ENCODE data around the gene FAM180A. TPM values are rescaled to one million over a fixed set of nuclear protein-coding genes. Genes with fewer than 3 reads are reported as not detected.

FAM180A gene
- total and polyA plus RNA-seq, 7 donors, result 0.07 to 1.8 (median 0.13) TPM; not detected in 2

GRCh38 chr7:135706858-135707569 lies 41.6 kb downstream of the FAM180A start:
- Histone ChIP-seq H3K36me3 (ENCODE audit: insufficient read depth in 1 of 2, low read depth in 1 of 2) (no peaks in the 10 kb centered on the region), H3K4me1 (no peaks in the 10 kb centered on the region), H3K9me3 (no peaks in the 10 kb centered on the region), H3K4me3 (no peak overlapping the region), H3K27ac (no peak overlapping the region), H3K27me3 (ENCODE audit: insufficient read depth in 3 of 3, low read length in 2 of 3) (no peaks in the 10 kb centered on the region)
- intact Hi-C loops (cut with DNase I), result loop anchor here in 1 of 2 donors (5.0 kb wide), 1 partner anchor 35 kb away; no protein-coding TSS in a partner anchor
- TF ChIP-seq CTCF (IDR thresholded peaks at IDR 0.05), result no peak
- DNase-seq, result no peak
- WGBS, 3 donors, result 59 to 79% (median 70%) methylated on average over 7 of the region's 7 CpGs
- no peak for ATAC-seq

- WGBS, 3 donors, result 71 to 72% (median 72%) methylated on average over 20 of the region's 20 CpGs
- Histone ChIP-seq H3K4me1 (no peaks in the 10 kb centered on the region), H3K9me3 (no peaks in the 10 kb centered on the region), H3K4me3 (no peak overlapping the region), H3K27me3 (ENCODE audit: insufficient read depth in 3 of 3, low read length in 2 of 3) (no peaks in the 10 kb centered on the region), H3K27ac (no peak overlapping the region), H3K36me3 (ENCODE audit: insufficient read depth in 1 of 2, low read depth in 1 of 2) (no peaks in the 10 kb centered on the region)
- DNase-seq (peak in 1 of 2 donors; percentile 16), ATAC-seq (peak; percentile 71 to 84 (median 82))
- TF ChIP-seq CTCF (IDR thresholded peaks at IDR 0.05), result no peak
- intact Hi-C loops (cut with DNase I), result loop anchor here in 1 of 2 donors (5.0 kb wide), 1 partner anchor 34 kb away; no protein-coding TSS in a partner anchor
These were observed 42.4 kb downstream of the FAM180A start for GRCh38 chr7:135706038-135706742.

- ATAC-seq (peak in 1 of 4 donors; percentile 6), DNase-seq (no peak)
- no peaks in the 10 kb centered on the region for H3K27me3 ChIP-seq (ENCODE audit: insufficient read depth in 3 of 3, low read length in 2 of 3)
- peaks cover 0 to 9% of the 10 kb centered on the region in 2 donors for H3K36me3 ChIP-seq (ENCODE audit: insufficient read depth in 1 of 2, low read depth in 1 of 2)
- no peak for TF ChIP-seq CTCF (IDR thresholded peaks at IDR 0.05)
- 56 to 78% (median 67%) methylated on average over 5 of the region's 5 CpGs for WGBS, 3 donors
- H3K4me1 ChIP-seq, result no peaks in the 10 kb centered on the region
- H3K4me3 ChIP-seq, result no peak overlapping the region
- intact Hi-C loops (cut with DNase I), result loop anchor here in 1 of 2 donors (5.0 kb wide), 1 partner anchor 32 kb away; no protein-coding TSS in a partner anchor
- H3K9me3 ChIP-seq, result no peaks in the 10 kb centered on the region
- H3K27ac ChIP-seq, result no peak overlapping the region
These were observed 43.9 kb downstream of the FAM180A start for GRCh38 chr7:135704698-135705097.

- WGBS, 3 donors, result 58 to 73% (median 72%) methylated on average over 2 of the region's 2 CpGs
- ATAC-seq, result no peak
- H3K4me3 ChIP-seq, result no peak overlapping the region
These were observed 44.5 kb downstream of the FAM180A start for GRCh38 chr7:135704074-135704473.

More at GRCh38 chr7:135704074-135704473, 44.5 kb downstream of the FAM180A start:
- intact Hi-C loops (cut with DNase I), result no loop called here
- Histone ChIP-seq H3K9me3 (no peaks in the 10 kb centered on the region), H3K27me3 (ENCODE audit: insufficient read depth in 3 of 3, low read length in 2 of 3) (no peaks in the 10 kb centered on the region), H3K4me1 (no peaks in the 10 kb centered on the region), H3K36me3 (ENCODE audit: insufficient read depth in 1 of 2, low read depth in 1 of 2) (peaks cover 0 to 9% of the 10 kb centered on the region in 2 donors), H3K27ac (no peak overlapping the region)
- no peak for TF ChIP-seq CTCF (IDR thresholded peaks at IDR 0.05)
- no peak for DNase-seq
